Measurements from ENCODE around the gene RNASE11. TPM values are rescaled to one million over a fixed set of nuclear protein-coding genes. Genes with fewer than 3 reads are reported as not detected.
A peak's percentile ranks its signal among the peaks of the same experiment; 100 is the strongest.

RNASE11 gene
- total RNA-seq, 1 donor from 2014 or later = not detected

GRCh38 chr14:20592574-20592973 is 4.8 kb upstream of the RNASE11 start:
- H3K27ac Mint-ChIP-seq (ENCODE audit: unreplicated experiment) = no peak overlapping the region
- no peaks in the 10 kb centered on the region for H3K4me1 Mint-ChIP-seq (ENCODE audit: unreplicated experiment)
- TF ChIP-seq CTCF (IDR thresholded peaks at IDR 0.05) = no peak
- H3K9me3 Mint-ChIP-seq (ENCODE audit: unreplicated experiment) = no peaks in the 10 kb centered on the region
- no peak overlapping the region for H3K4me3 Mint-ChIP-seq (ENCODE audit: unreplicated experiment)
- H3K27me3 Mint-ChIP-seq (ENCODE audit: unreplicated experiment) = peaks cover 6% of the 10 kb centered on the region
- DNase-seq (ENCODE audit: extremely low spot score, unreplicated experiment) = no peak
- no peaks in the 10 kb centered on the region for H3K36me3 Mint-ChIP-seq (ENCODE audit: unreplicated experiment)

- Mint-ChIP-seq H3K36me3 (ENCODE audit: unreplicated experiment) (no peaks in the 10 kb centered on the region), H3K27ac (ENCODE audit: unreplicated experiment) (no peak within 1 kb of the TSS), H3K9me3 (ENCODE audit: unreplicated experiment) (no peaks in the 10 kb centered on the region), H3K27me3 (ENCODE audit: unreplicated experiment) (peaks cover 6% of the 10 kb centered on the region), H3K4me1 (ENCODE audit: unreplicated experiment) (no peaks in the 10 kb centered on the region), H3K4me3 (ENCODE audit: unreplicated experiment) (no peak within 1 kb of the TSS)
- DNase-seq (ENCODE audit: extremely low spot score, unreplicated experiment) = no peak
- no peak for TF ChIP-seq CTCF (IDR thresholded peaks at IDR 0.05)
Measured at GRCh38 chr14:20591235-20591634, 3.4 kb upstream of the RNASE11 start, which contains the start of gene RNASE12. Gene RNASE12, minus strand, starts transcription at chr14:20591376. Its CDS starts 653 bp downstream, at chr14:20590723.

GRCh38 chr14:20583908-20584307 is 3.9 kb downstream of the RNASE11 start:
- Mint-ChIP-seq H3K27ac (ENCODE audit: unreplicated experiment) (no peak overlapping the region), H3K4me1 (ENCODE audit: unreplicated experiment) (no peaks in the 10 kb centered on the region), H3K27me3 (ENCODE audit: unreplicated experiment) (peaks cover 17% of the 10 kb centered on the region), H3K9me3 (ENCODE audit: unreplicated experiment) (no peaks in the 10 kb centered on the region), H3K4me3 (ENCODE audit: unreplicated experiment) (no peak overlapping the region), H3K36me3 (ENCODE audit: unreplicated experiment) (no peaks in the 10 kb centered on the region)
- DNase-seq (ENCODE audit: extremely low spot score, unreplicated experiment) = peak; percentile 57
- TF ChIP-seq CTCF (IDR thresholded peaks at IDR 0.05) = no peak

- Mint-ChIP-seq H3K4me1 (ENCODE audit: unreplicated experiment) (no peaks in the 10 kb centered on the region), H3K36me3 (ENCODE audit: unreplicated experiment) (no peaks in the 10 kb centered on the region), H3K9me3 (ENCODE audit: unreplicated experiment) (no peaks in the 10 kb centered on the region), H3K27me3 (ENCODE audit: unreplicated experiment) (peaks cover 17% of the 10 kb centered on the region), H3K27ac (ENCODE audit: unreplicated experiment) (no peak overlapping the region), H3K4me3 (ENCODE audit: unreplicated experiment) (no peak overlapping the region)
- DNase-seq (ENCODE audit: extremely low spot score, unreplicated experiment) = no peak
- no peak for TF ChIP-seq CTCF (IDR thresholded peaks at IDR 0.05)
Measured at GRCh38 chr14:20583142-20583541, 4.7 kb downstream of the RNASE11 start.

GRCh38 chr14:20580242-20580641 is 7.6 kb downstream of the RNASE11 start:
- H3K36me3 Mint-ChIP-seq (ENCODE audit: unreplicated experiment) = no peaks in the 10 kb centered on the region
- no peaks in the 10 kb centered on the region for H3K4me1 Mint-ChIP-seq (ENCODE audit: unreplicated experiment)
- no peak for TF ChIP-seq CTCF (IDR thresholded peaks at IDR 0.05)
- DNase-seq (ENCODE audit: extremely low spot score, unreplicated experiment) = no peak
- H3K27ac Mint-ChIP-seq (ENCODE audit: unreplicated experiment) = no peak overlapping the region
- H3K27me3 Mint-ChIP-seq (ENCODE audit: unreplicated experiment) = peaks cover 18% of the 10 kb centered on the region
- H3K9me3 Mint-ChIP-seq (ENCODE audit: unreplicated experiment) = no peaks in the 10 kb centered on the region
- no peak overlapping the region for H3K4me3 Mint-ChIP-seq (ENCODE audit: unreplicated experiment)
